ENCODE results near the gene TP53AIP1.
"Not testable (repeated sequence)": the region's sequence is repeated elsewhere in the genome, so short reads cannot be mapped to it uniquely, and the experiment has no call there.

The TP53AIP1 gene

GRCh38 chr11:128924510-128925249 lies 18.0 kb downstream of the TP53AIP1 start:
- no peak for DNase-seq

- DNase-seq: no peak
Observed at GRCh38 chr11:128924104-128924503, 18.6 kb downstream of the TP53AIP1 start.

- DNase-seq: no peak
Observed at GRCh38 chr11:128921793-128922192, 20.9 kb downstream of the TP53AIP1 start.

- DNase-seq: no peak
Observed at GRCh38 chr11:128920666-128921065, 22.0 kb downstream of the TP53AIP1 start.

GRCh38 chr11:128919635-128920034 lies 23.0 kb downstream of the TP53AIP1 start:
- DNase-seq: not testable (repeated sequence)

- no peak for DNase-seq
Observed at GRCh38 chr11:128919216-128919615, 23.5 kb downstream of the TP53AIP1 start.

- no peak for DNase-seq
Observed at GRCh38 chr11:128917144-128917724, 25.4 kb downstream of the TP53AIP1 start.

- DNase-seq: no peak
Observed at GRCh38 chr11:128916681-128917080, 26.0 kb downstream of the TP53AIP1 start.

GRCh38 chr11:128916037-128916572 lies 26.6 kb downstream of the TP53AIP1 start:
- DNase-seq: no peak

GRCh38 chr11:128915149-128915521 lies 27.5 kb downstream of the TP53AIP1 start:
- DNase-seq: no peak

GRCh38 chr11:128914216-128915148 lies 28.2 kb downstream of the TP53AIP1 start:
- no peak for DNase-seq

GRCh38 chr11:128913806-128914205 lies 28.9 kb downstream of the TP53AIP1 start:
- DNase-seq: no peak

- DNase-seq: no peak
Observed at GRCh38 chr11:128911701-128912100, 31.0 kb downstream of the TP53AIP1 start.

GRCh38 chr11:128911239-128911638 lies 31.4 kb downstream of the TP53AIP1 start:
- no peak for DNase-seq

- DNase-seq: no peak
Observed at GRCh38 chr11:128910576-128910975, 32.1 kb downstream of the TP53AIP1 start.

- DNase-seq: no peak
Observed at GRCh38 chr11:128909438-128910125, 33.1 kb downstream of the TP53AIP1 start.

GRCh38 chr11:128908391-128909246 lies 34.1 kb downstream of the TP53AIP1 start:
- DNase-seq: no peak

GRCh38 chr11:128907585-128907984 lies 35.1 kb downstream of the TP53AIP1 start:
- no peak for DNase-seq

GRCh38 chr11:128906185-128907050 lies 36.3 kb downstream of the TP53AIP1 start:
- DNase-seq: no peak

GRCh38 chr11:128905345-128906184 lies 37.1 kb downstream of the TP53AIP1 start:
- peak; percentile 32 for DNase-seq
